Measurements from ENCODE around the gene ARX. TPM values are rescaled to one million over a fixed set of nuclear protein-coding genes. Genes with fewer than 3 reads are reported as not detected.

The ARX gene
- total RNA-seq, 1 experiment from 2014 or later = 0.22 TPM

DNA sequence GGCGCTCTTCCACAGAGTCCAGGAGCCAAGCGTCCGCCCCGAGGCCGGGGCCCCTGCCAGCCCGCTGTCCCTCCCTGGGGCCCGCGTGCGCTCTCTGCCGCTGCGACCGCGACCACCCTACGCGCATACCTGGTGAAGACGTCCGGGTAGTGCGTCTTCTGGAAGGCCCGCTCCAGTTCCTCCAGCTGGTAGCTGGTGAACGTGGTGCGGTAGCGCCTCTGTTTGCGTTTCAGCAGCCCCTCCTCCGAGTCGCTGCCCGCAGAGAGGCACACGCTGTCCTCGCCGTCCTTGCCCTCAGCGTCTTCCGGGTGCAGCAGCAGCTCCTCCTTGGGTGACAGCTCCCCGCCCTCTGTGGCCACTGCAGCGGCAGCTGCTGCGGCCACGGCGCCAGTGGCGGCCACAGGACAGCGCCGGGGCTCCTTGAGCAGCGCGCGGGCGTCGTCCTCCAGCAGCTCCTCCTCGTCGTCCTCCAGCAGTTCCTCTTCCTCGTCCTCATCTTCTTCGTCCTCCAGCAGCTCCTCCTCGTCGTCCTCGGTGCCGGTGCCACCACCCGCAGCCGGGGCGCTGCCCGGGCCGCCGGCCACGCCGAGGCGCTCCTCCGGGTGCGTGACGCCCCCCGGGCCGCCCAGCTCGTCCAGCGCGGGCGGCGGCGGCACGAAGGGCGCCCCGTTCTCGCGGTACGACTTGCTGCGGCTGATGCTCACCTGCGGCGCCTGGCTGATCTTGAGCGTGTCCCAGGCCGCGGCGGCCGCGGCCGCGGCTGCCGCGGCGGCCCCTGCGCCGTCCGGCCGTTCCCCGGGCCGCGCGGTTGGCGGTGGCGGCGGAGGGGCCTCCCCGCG is 2.8 kb downstream of the ARX start:
- H3K79me2 ChIP-seq (ENCODE audit: insufficient read depth, low read length) = no peaks in the 10 kb centered on the region
- RAD21 ChIA-PET (ENCODE audit: low non-redundant PET in 1 of 2, low total read pairs in 2 of 2, uncharacterized antibody in 2 of 2, unreplicated experiment in 2 of 2) = no interaction called here
- H4K20me1 ChIP-seq (ENCODE audit: insufficient read depth) = no peaks in the 10 kb centered on the region
- no peak overlapping the region for H3K9ac ChIP-seq (ENCODE audit: low read length)
- POLR2A ChIA-PET = no interaction called here
- no peak overlapping the region for H3K27ac ChIP-seq (ENCODE audit: low read depth, low read length)
- H3K27me3 ChIP-seq (ENCODE audit: insufficient read depth, low read length) = no peaks in the 10 kb centered on the region
- DNase-seq (ENCODE audit: low read depth, low spot score) (no peak), ATAC-seq (peak; percentile 38)
- CTCF ChIA-PET = no interaction called here
- no peaks in the 10 kb centered on the region for H3K9me3 ChIP-seq (ENCODE audit: control insufficient read depth in 1 of 2, insufficient read depth in 1 of 2, low read depth in 1 of 2, low read length in 2 of 2)
- no TSS peak for BruUV-seq (replicated peaks)
- TF ChIP-seq, protein P1, sequence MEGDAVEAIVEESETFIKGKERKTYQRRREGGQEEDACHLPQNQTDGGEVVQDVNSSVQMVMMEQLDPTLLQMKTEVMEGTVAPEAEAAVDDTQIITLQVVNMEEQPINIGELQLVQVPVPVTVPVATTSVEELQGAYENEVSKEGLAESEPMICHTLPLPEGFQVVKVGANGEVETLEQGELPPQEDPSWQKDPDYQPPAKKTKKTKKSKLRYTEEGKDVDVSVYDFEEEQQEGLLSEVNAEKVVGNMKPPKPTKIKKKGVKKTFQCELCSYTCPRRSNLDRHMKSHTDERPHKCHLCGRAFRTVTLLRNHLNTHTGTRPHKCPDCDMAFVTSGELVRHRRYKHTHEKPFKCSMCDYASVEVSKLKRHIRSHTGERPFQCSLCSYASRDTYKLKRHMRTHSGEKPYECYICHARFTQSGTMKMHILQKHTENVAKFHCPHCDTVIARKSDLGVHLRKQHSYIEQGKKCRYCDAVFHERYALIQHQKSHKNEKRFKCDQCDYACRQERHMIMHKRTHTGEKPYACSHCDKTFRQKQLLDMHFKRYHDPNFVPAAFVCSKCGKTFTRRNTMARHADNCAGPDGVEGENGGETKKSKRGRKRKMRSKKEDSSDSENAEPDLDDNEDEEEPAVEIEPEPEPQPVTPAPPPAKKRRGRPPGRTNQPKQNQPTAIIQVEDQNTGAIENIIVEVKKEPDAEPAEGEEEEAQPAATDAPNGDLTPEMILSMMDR (IDR thresholded peaks at IDR 0.05 in 2 of 3, conservative IDR thresholded peaks at IDR 0.05 in 1 of 3; ENCODE audit: borderline replicate concordance in 1 of 3, insufficient read depth in 1 of 3, low read depth in 2 of 3, low read length in 2 of 3) = no peak
- TF ChIP-seq JUND (IDR thresholded peaks at IDR 0.05) (no peak), TCF7L2 (IDR thresholded peaks at IDR 0.05; ENCODE audit: borderline replicate concordance, extremely low read depth, insufficient read depth, insufficient read length) (no peak), EGR1 (IDR thresholded peaks at IDR 0.05; ENCODE audit: low read depth) (no peak), FOSL1 (IDR thresholded peaks at IDR 0.05; ENCODE audit: low read depth) (no peak), RAD21 (IDR thresholded peaks at IDR 0.05; ENCODE audit: low read depth) (no peak), ZFX (IDR thresholded peaks at IDR 0.05) (no peak), YY1 (IDR thresholded peaks at IDR 0.05; ENCODE audit: extremely low read depth, insufficient replicate concordance, low read depth, low read length) (no peak), EZH2 (IDR thresholded peaks at IDR 0.05) (no peak), SIN3A (IDR thresholded peaks at IDR 0.05; ENCODE audit: low read depth) (no peak), POLR2A (IDR thresholded peaks at IDR 0.05; ENCODE audit: borderline replicate concordance, extremely low read depth, insufficient read depth, insufficient read length) (no peak), CBX3 (IDR thresholded peaks at IDR 0.05; ENCODE audit: low read depth) (no peak)
- TF ChIP-seq, protein P2, sequence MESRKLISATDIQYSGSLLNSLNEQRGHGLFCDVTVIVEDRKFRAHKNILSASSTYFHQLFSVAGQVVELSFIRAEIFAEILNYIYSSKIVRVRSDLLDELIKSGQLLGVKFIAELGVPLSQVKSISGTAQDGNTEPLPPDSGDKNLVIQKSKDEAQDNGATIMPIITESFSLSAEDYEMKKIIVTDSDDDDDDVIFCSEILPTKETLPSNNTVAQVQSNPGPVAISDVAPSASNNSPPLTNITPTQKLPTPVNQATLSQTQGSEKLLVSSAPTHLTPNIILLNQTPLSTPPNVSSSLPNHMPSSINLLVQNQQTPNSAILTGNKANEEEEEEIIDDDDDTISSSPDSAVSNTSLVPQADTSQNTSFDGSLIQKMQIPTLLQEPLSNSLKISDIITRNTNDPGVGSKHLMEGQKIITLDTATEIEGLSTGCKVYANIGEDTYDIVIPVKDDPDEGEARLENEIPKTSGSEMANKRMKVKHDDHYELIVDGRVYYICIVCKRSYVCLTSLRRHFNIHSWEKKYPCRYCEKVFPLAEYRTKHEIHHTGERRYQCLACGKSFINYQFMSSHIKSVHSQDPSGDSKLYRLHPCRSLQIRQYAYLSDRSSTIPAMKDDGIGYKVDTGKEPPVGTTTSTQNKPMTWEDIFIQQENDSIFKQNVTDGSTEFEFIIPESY (IDR thresholded peaks at IDR 0.05; ENCODE audit: extremely low read depth, insufficient replicate concordance, low read length) = no peak
- TF ChIP-seq, protein P3, sequence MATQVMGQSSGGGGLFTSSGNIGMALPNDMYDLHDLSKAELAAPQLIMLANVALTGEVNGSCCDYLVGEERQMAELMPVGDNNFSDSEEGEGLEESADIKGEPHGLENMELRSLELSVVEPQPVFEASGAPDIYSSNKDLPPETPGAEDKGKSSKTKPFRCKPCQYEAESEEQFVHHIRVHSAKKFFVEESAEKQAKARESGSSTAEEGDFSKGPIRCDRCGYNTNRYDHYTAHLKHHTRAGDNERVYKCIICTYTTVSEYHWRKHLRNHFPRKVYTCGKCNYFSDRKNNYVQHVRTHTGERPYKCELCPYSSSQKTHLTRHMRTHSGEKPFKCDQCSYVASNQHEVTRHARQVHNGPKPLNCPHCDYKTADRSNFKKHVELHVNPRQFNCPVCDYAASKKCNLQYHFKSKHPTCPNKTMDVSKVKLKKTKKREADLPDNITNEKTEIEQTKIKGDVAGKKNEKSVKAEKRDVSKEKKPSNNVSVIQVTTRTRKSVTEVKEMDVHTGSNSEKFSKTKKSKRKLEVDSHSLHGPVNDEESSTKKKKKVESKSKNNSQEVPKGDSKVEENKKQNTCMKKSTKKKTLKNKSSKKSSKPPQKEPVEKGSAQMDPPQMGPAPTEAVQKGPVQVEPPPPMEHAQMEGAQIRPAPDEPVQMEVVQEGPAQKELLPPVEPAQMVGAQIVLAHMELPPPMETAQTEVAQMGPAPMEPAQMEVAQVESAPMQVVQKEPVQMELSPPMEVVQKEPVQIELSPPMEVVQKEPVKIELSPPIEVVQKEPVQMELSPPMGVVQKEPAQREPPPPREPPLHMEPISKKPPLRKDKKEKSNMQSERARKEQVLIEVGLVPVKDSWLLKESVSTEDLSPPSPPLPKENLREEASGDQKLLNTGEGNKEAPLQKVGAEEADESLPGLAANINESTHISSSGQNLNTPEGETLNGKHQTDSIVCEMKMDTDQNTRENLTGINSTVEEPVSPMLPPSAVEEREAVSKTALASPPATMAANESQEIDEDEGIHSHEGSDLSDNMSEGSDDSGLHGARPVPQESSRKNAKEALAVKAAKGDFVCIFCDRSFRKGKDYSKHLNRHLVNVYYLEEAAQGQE (IDR thresholded peaks at IDR 0.05; ENCODE audit: low read depth) = no peak
- no peak overlapping the region for H2AFZ ChIP-seq (ENCODE audit: low read depth, low read length, poor library complexity, severe bottlenecking)
- H3K4me1 ChIP-seq (ENCODE audit: control insufficient read depth in 1 of 2, insufficient read depth in 2 of 2, low read length in 2 of 2) = peaks cover 4 to 8% of the 10 kb centered on the region in 2 experiments; a peak in 2 of 4 replicates
- H3K4me3 ChIP-seq (replicated peaks in 1 of 2; ENCODE audit: low read depth in 1 of 2, low read length in 2 of 2) = peak overlapping the region in 1 of 2 experiments; percentile 25; a peak in 1 of 4 replicates
- intact Hi-C loops (cut with micrococcal nuclease) = no loop called here
- H3K36me3 ChIP-seq (ENCODE audit: control insufficient read depth in 1 of 2, insufficient read depth in 2 of 2, low read length in 2 of 2) = no peaks in the 10 kb centered on the region
- H3K9me2 ChIP-seq (ENCODE audit: insufficient read depth) = no peaks in the 10 kb centered on the region
- H3K4me2 ChIP-seq (ENCODE audit: low read length) = peak overlapping the region; percentile 51

Data from HCT116 (cell line).